ENCODE measurements around the gene IFNL3.
"Not testable (repeated sequence)": the region's sequence is repeated elsewhere in the genome, so short reads cannot be mapped to it uniquely, and the experiment has no call there.

The IFNL3 gene

GRCh38 chr19:39244410-39245100 is at the start of gene IFNL3:
IFNL3 (minus strand) TSS chr19:39245006; CDS start chr19:39244967, 39 bp downstream.
- not testable (repeated sequence) for DNase-seq

- no peak for DNase-seq
Measured at GRCh38 chr19:39293394-39293793, 48.6 kb upstream of the IFNL3 start.

- DNase-seq = no peak
Measured at GRCh38 chr19:39284032-39284431, 39.2 kb upstream of the IFNL3 start.

GRCh38 chr19:39282021-39282420 is 37.2 kb upstream of the IFNL3 start:
- no peak for DNase-seq

GRCh38 chr19:39277598-39277997 is 32.8 kb upstream of the IFNL3 start:
- DNase-seq = no peak

GRCh38 chr19:39276740-39277139 is 31.9 kb upstream of the IFNL3 start:
- no peak for DNase-seq

GRCh38 chr19:39275578-39275977 is 30.8 kb upstream of the IFNL3 start:
- DNase-seq = no peak

- not testable (repeated sequence) for DNase-seq
Measured at GRCh38 chr19:39273859-39274258, 29.1 kb upstream of the IFNL3 start.

GRCh38 chr19:39270036-39270871 is 25.4 kb upstream of the IFNL3 start:
- DNase-seq = no peak

- DNase-seq = not testable (repeated sequence)
Measured at GRCh38 chr19:39269369-39269768, 24.6 kb upstream of the IFNL3 start.

GRCh38 chr19:39268531-39269223 is 23.9 kb upstream of the IFNL3 start:
- DNase-seq = not testable (repeated sequence)

- not testable (repeated sequence) for DNase-seq
Measured at GRCh38 chr19:39268085-39268484, 23.3 kb upstream of the IFNL3 start, which contains the start of gene IFNL2. IFNL2 (plus strand) TSS chr19:39268396; CDS start chr19:39268569, 173 bp downstream.

GRCh38 chr19:39265321-39265916 is 20.6 kb upstream of the IFNL3 start:
- no peak for DNase-seq

GRCh38 chr19:39264306-39265290 is 19.8 kb upstream of the IFNL3 start:
- DNase-seq = peak; percentile 59

GRCh38 chr19:39263912-39264305 is 19.1 kb upstream of the IFNL3 start:
- no peak for DNase-seq

- DNase-seq = no peak
Measured at GRCh38 chr19:39262496-39262895, 17.7 kb upstream of the IFNL3 start.

GRCh38 chr19:39261704-39262103 is 16.9 kb upstream of the IFNL3 start:
- DNase-seq = no peak

- no peak for DNase-seq
Measured at GRCh38 chr19:39257227-39257626, 12.4 kb upstream of the IFNL3 start.

GRCh38 chr19:39254531-39255345 is 9.9 kb upstream of the IFNL3 start:
- DNase-seq = no peak

GRCh38 chr19:39253374-39254149 is 8.8 kb upstream of the IFNL3 start:
- DNase-seq = no peak
